CD4-positive, alpha-beta T cell treated with Interleukin-21 for 1 hour (primary cell): ENCODE measurements around the gene MORN4.
"Not testable (repeated sequence)": the region's sequence is repeated elsewhere in the genome, so short reads cannot be mapped to it uniquely, and the experiment has no call there.

ENCODE experiments used
- DNase-seq: peaks from one replicate; pipeline ENCODE4 v3.0.0-alpha.2; 2020

MORN4 gene

GRCh38 chr10:97596101-97597082 is 36.9 kb downstream of the MORN4 start:
- no peak for DNase-seq

GRCh38 chr10:97593421-97593820 is 39.9 kb downstream of the MORN4 start:
- no peak for DNase-seq

- no peak for DNase-seq
These were observed 42.4 kb downstream of the MORN4 start for GRCh38 chr10:97590748-97591495.

GRCh38 chr10:97590082-97590747 is 43.1 kb downstream of the MORN4 start:
- DNase-seq: peak; percentile 28

- DNase-seq: no peak
These were observed 43.8 kb downstream of the MORN4 start, which contains the start of gene C10orf62 for GRCh38 chr10:97589479-97589878. TSS of gene C10orf62 (plus strand) at chr10:97589721. CDS start at chr10:97589898, 177 bp downstream.

- DNase-seq: no peak
These were observed 46.1 kb downstream of the MORN4 start for GRCh38 chr10:97587183-97587582.

- no peak for DNase-seq
These were observed 47.9 kb downstream of the MORN4 start for GRCh38 chr10:97585439-97585811.

GRCh38 chr10:97584798-97585438 is 48.4 kb downstream of the MORN4 start:
- no peak for DNase-seq

GRCh38 chr10:97584060-97584797 is 49.1 kb downstream of the MORN4 start, which contains the start of gene HOGA1:
TSS of gene HOGA1 (plus strand) at chr10:97584389. CDS start at chr10:97584704, 315 bp downstream.
- DNase-seq: no peak

- DNase-seq: no peak
These were observed 49.8 kb downstream of the MORN4 start for GRCh38 chr10:97583476-97583875.

GRCh38 chr10:97582169-97582568 is 51.1 kb downstream of the MORN4 start:
- no peak for DNase-seq

GRCh38 chr10:97580421-97581367 is 52.6 kb downstream of the MORN4 start:
- no peak for DNase-seq

- DNase-seq: no peak
These were observed 55.0 kb downstream of the MORN4 start for GRCh38 chr10:97578171-97578844.

GRCh38 chr10:97577701-97578100 is 55.6 kb downstream of the MORN4 start:
- no peak for DNase-seq

GRCh38 chr10:97576487-97576886 is 56.8 kb downstream of the MORN4 start:
- not testable (repeated sequence) for DNase-seq

GRCh38 chr10:97575127-97575668 is 58.1 kb downstream of the MORN4 start:
- no peak for DNase-seq

- no peak for DNase-seq
These were observed 58.8 kb downstream of the MORN4 start for GRCh38 chr10:97574374-97575126.

GRCh38 chr10:97573672-97574071 is 59.6 kb downstream of the MORN4 start:
- DNase-seq: no peak

- DNase-seq: no peak
These were observed 60.3 kb downstream of the MORN4 start for GRCh38 chr10:97573021-97573420.
